ENCODE data around the gene SPCS1.

- no peak for TF ChIP-seq POLR2A (IDR thresholded peaks at IDR 0.05)
- no peak for TF ChIP-seq CTCF (IDR thresholded peaks at IDR 0.05 in 4 of 5, conservative IDR thresholded peaks at IDR 0.05 in 1 of 5)
Measured at GRCh38 chr3:52707585-52707984, 1.7 kb downstream of the SPCS1 start.
